ENCODE results near the gene MICU1.

GRCh38 chr10:72483471-72483870 is 142.4 kb downstream of the MICU1 start:
- TF ChIP-seq BHLHE40 (IDR thresholded peaks at IDR 0.05; ENCODE audit: low read length): no peak
- TF ChIP-seq ZFP36L2 (CRISPR knock-in tag; IDR thresholded peaks at IDR 0.05): no peak
- no peak for TF ChIP-seq XRCC5 (optimal IDR thresholded peaks at IDR 0.05; ENCODE audit: low read length)
- TF ChIP-seq ZBTB3 (CRISPR knock-in tag; IDR thresholded peaks at IDR 0.05; ENCODE audit: borderline replicate concordance, low read depth): no peak
- no peak for TF ChIP-seq CTCF (CRISPR knock-in tag; IDR thresholded peaks at IDR 0.05)
- TF ChIP-seq ZNF776 (CRISPR knock-in tag; IDR thresholded peaks at IDR 0.05): no peak
- no peak for TF ChIP-seq IRX3 (CRISPR knock-in tag; IDR thresholded peaks at IDR 0.05; ENCODE audit: borderline replicate concordance, low read depth)
- no peak for TF ChIP-seq SKIL (CRISPR knock-in tag; IDR thresholded peaks at IDR 0.05; ENCODE audit: borderline replicate concordance)
- TF ChIP-seq EZH2 (conservative IDR thresholded peaks at IDR 0.05; ENCODE audit: low read depth, low read length): no peak
- TF ChIP-seq GABPB1 (CRISPR knock-in tag; IDR thresholded peaks at IDR 0.05): no peak
- no peak for TF ChIP-seq ZNF512 (CRISPR knock-in tag; IDR thresholded peaks at IDR 0.05)
- TF ChIP-seq ZKSCAN1 (IDR thresholded peaks at IDR 0.05; ENCODE audit: low read length): no peak
- no peak for TF ChIP-seq ZBTB49 (CRISPR knock-in tag; IDR thresholded peaks at IDR 0.05; ENCODE audit: borderline replicate concordance)

Measured in HepG2 (cell line).